Measurements from ENCODE around the gene ARID1A.
"Not testable (repeated sequence)": the region's sequence is repeated elsewhere in the genome, so short reads cannot be mapped to it uniquely, and the experiment has no call there.

- TF ChIP-seq CTCF (IDR thresholded peaks at IDR 0.05); POLR2A (IDR thresholded peaks at IDR 0.05; ENCODE audit: low read depth); EP300 (IDR thresholded peaks at IDR 0.05); POLR2AphosphoS5 (IDR thresholded peaks at IDR 0.05): not testable (repeated sequence)
These were observed 27.6 kb upstream of the ARID1A start for GRCh38 chr1:26668106-26668786.

Measured in esophagus muscularis mucosa (tissue), 4 donors.